GM18502 (cell line): ENCODE results near the gene SNRPB2.

Experiments
- ATAC-seq: cut with Tn5 transposase; IDR thresholded peaks from one replicate; pipeline ENCODE4 v1.9.1; 2021; ENCODE audit warnings: mild to moderate bottlenecking; ENCODE audit not compliant: unreplicated experiment, poor library complexity

The SNRPB2 gene

DNA sequence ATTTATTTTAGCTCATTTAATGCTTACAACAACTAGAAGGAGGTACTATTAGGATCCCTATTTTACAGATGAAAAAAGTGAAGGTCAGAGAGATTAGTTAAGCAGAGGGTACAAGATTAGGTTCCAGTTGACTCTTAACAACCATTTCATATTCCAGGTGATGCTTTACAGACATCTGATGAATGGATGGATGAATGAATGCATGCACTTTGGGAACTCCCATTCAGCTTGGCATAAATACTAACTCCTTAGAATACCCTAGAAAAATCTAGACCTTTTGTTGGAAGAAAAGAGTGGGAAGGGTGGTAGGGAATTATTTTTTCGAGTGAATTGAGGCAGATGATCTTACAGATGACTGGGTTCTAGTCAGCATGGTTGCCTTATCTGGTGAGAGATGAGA, 746 bp upstream of the SNRPB2 start:
- ATAC-seq = no peak

GRCh38 chr20:16732506-16733152, 2.8 kb downstream of the SNRPB2 start:
- no peak for ATAC-seq

GRCh38 chr20:16740365-16741072, 10.7 kb downstream of the SNRPB2 start:
- no peak for ATAC-seq

DNA sequence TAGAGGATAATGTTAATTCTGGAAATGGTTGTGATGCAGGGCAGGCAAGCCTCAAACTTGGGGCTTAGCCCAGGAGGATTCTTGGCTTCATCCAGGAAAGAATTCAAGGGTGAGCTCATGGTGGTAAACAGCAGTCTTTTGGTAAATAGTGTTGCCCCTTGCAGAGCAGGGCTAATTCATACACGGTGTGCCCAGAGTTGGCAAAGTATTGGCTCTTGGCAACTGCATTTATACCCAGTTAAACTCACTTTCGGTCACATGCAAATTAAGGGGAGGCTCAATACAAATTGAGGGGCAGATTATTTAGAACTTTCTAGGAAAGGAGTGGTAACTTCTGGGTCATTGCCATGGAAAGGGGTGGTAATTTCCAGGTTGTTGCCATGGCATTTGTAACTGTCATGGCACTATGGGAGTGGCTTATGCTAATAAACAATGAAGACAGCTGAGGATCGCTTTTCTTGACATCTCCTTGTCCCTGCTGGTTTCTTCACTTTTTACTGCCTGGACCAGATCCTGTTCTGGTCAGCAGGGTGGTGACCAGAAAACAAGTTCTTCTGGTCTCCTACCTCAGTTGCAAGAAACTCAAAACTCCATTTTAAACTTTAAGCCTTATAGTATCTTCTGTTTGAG, 14.5 kb downstream of the SNRPB2 start:
- ATAC-seq = no peak

DNA sequence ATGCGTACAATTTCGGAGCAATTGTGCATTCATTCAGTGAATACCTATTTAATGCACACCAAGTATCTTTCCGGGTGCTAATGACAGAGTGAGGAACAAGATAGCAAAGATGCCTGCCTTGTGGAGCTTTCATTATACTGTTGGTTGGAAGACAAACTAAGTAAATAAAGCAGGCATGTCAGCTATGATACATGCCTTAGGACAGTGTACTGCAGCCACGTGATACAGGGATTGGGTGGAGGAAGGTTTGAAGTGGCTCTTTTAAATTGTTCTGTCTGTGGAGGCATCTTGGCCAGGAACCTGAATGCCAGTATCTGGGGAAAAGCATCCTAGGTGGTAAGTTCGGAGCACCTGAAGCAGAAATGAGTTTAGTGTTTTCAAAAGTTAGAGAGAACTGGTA, 15.4 kb downstream of the SNRPB2 start:
- ATAC-seq = no peak

GRCh38 chr20:16747291-16747811, 17.5 kb downstream of the SNRPB2 start:
- no peak for ATAC-seq

GRCh38 chr20:16748308-16748900, 18.6 kb downstream of the SNRPB2 start, which contains the start of gene OTOR:
TSS of gene OTOR (plus strand) at chr20:16748358. CDS start at chr20:16748402, 44 bp downstream.
- ATAC-seq = no peak

GRCh38 chr20:16749573-16749972, 19.7 kb downstream of the SNRPB2 start:
- no peak for ATAC-seq

DNA sequence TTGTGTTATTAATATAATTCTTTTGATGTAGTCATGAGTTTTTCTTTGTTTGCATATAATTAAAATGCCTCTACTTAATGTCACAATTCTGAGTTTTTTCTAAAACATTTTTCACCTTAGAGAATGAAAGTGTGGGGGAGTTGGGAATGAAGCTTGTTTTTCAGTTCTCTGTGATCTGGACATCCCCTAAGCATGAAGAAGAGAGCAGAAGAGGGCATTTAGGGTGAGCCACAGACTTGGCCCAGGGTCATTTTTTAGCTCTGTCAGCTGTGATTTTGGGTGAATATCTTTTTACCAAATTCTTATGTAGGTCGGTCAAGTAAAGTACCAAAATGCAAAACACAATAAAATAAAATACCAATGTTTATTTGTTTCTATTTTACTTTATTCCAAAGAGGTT, 22.3 kb downstream of the SNRPB2 start:
- ATAC-seq = no peak

DNA sequence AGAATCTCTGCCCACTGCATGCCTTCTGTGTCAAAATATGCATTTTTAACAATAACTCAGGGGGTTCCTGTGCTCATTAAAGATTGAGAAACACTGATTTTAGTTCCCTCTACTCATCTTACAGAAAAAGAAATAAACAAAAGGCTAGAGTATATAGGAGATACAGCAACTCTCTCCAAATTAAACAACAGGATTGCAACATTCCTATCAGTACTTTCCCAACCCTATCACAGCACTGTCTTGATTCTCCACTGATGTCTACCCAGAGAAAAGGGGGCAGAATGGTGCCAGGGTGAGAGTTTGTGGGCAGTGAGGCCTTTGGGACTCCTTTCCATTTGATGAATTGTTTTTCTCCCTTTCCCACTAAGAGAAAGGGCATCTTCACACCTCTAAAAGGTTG, 23.1 kb downstream of the SNRPB2 start:
- ATAC-seq = no peak

DNA sequence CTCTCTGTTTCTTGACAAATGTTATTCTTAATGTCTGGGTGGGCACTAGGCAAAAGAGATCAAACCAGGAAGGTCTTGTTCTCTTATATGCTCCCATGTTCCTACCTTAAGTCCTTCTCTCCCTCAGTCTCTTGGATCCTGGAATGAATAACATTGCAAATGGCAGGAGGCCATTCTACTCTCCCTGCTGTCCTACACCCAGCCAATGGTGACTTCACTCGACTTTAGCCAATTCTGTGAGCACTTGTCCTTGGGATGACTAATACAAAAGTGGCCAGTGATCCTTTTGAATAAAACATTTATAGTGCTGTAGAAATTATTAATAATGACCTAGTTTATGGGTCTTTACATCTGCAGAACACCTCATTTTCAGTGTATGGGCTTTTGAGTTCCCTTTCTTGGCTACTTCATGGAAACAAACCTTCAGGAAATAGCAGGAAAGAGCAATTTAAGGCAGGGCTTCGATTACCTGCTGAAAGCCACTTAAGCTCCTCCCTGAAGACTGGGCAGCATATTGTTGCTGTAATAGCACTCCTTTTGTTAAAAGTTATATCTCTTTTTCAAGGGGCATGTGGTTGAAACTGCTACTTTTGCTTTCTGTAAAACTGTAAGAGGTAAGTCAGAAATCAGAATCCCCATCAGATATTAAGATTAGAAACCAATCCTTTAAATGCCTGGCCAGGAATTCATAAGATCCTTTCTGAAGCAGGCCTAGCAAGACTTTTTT, 28.8 kb downstream of the SNRPB2 start:
- peak; percentile 72 for ATAC-seq

DNA sequence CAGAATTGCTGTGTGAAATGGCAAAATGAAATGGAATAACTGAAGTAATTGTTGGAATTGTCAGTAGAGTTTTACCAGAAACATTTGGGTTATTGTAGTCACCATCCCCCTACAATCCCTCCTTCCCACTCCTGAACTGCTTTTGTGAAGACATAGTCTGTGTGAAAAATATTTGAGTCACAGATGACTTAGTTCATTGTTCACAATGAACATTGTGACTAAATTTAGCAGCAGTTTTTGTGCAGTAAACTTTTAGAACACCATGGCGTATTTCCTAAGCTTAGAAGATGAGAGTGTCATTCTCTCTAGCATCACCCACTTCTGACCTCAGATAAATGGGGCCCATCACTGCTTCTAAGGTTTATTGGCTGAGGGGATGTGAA, 29.3 kb downstream of the SNRPB2 start:
- ATAC-seq = no peak

- peak; percentile 8 for ATAC-seq
Measured at GRCh38 chr20:16760431-16761304, 30.8 kb downstream of the SNRPB2 start.

DNA sequence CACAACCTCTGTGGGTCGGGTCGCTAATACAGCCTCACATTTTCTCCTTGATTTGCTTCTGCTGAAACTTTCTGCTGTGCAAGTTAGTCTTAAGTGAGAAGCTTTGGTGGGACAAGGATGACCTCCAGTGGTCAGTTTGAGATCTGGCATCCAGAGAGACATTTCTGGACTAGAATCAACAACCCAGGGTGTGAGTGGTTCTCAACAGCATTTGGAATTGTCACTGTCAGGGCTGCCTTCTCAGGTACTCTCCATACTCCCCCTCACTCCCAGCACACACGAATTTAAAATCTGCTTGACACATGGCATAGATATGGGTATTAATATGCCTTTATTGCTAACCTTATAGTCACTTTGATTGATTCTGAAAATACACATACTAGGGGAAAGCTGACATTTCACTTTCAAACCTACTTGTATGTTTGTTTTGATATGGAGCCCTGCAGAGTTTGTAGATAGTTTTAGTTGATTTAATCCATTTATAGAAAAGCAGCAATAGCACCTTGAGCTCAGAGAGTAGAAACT, 31.5 kb downstream of the SNRPB2 start:
- peak; percentile 83 for ATAC-seq

DNA sequence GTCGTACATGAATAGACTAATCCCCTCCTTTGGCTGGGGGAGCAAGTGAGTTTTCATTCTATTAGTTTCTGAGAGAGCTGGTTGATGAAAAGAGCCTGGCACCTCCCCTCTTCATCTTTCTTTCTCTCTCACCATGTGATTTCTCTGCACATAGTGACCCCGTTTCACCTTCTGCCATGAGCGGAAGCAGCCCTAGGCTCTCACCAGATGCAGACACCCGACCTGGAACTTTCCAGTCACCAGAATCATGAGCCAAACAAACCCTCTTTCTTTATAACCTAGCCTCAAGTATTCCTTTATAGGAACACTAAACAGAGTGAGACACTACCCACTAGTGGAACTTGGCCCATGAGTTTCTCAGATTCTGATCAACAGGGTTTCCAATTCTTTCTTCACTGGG, 34.7 kb downstream of the SNRPB2 start:
- no peak for ATAC-seq

DNA sequence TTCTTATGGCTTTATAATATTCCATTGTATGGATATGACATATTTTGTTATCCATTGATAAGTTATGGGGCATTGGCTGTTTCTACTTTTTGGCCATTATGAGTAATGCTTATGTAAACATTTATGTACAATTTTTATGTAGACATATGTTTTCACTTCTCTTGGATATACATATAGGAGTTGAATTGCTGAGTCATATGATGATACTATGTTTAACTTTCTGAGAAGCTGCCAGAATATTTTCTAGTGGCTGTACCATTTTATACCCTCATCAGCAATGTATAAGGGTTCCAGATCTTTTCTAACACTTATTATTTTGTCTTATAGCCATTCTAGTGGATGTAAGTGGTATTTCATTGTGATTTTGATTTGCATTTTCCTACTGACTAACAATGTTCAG, 41.4 kb downstream of the SNRPB2 start:
- no peak for ATAC-seq

DNA sequence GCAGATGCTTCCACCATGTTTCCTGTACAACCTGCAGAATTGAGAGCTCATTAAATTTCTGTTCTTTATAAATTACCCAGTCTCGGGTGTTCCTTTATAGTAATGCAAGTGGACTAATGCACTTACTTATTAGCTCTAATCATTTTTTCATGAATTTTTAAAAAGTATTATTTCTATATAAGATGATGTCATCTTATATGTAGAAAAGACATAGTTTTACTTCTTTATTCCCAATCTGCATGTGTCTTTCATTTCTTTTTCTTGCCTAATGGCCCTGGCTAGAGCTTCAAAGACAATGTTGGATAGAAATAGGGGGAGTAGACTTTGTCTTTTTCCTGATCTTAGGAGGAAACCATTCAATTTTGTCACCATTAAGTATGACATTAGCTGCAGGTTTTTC, 46.1 kb downstream of the SNRPB2 start:
- no peak for ATAC-seq

- no peak for ATAC-seq
Measured at GRCh38 chr20:16777126-16777525, 47.3 kb downstream of the SNRPB2 start.

DNA sequence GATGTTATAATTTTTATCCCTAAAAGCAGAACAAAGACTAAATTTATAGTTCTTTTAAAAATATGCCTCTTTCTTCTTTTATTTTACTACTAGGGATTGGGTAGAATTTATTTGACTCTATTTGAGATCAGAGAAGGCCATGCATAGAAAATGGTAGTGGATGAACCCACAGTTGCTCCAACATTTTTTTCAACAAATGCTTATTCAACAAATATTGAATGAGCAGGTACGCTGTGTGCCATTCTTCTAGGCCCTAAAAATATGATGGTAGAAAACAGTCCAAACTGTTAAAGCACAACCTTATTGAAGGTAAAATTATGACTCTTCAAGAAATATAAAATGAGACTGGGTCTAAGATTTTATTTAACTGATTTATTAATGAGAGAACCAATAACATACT, 48.3 kb downstream of the SNRPB2 start:
- no peak for ATAC-seq
